IMR-90 (cell line): ENCODE data around the gene GNAI2. TPM values are rescaled to one million over a fixed set of nuclear protein-coding genes. Genes with fewer than 3 reads are reported as not detected.

Source experiments
- ATAC-seq: fragments of 200-7000 bp; cut with Tn5 transposase; 2 replicates; pipeline ENCODE4 v1.9.1; 2020; ENCODE audit warnings: low read depth, mild to moderate bottlenecking, moderate library complexity
- BruUV-seq: library from RNA; stranded (reverse); fragments of 400-500 nt; replicated peaks from 2 replicates; lab custom pipeline; 2021; lab: Mats Ljungman, UMichigan
- CTCF ChIA-PET: fragments of 300-600 bp; formaldehyde crosslinking; extraction: SDS; loops from one replicate; lab custom pipeline; 2021; ENCODE audit warnings: antibody characterized with exemption; lab: Yijun Ruan, JAX
- POLR2A ChIA-PET: fragments of 300-600 bp; sonication (Branson Sonifier 250); formaldehyde crosslinking; loops from one replicate; lab custom pipeline; 2022; ENCODE audit warnings: antibody characterized with exemption; ENCODE audit not compliant: unreplicated experiment; lab: Charles Lee
- DNase-seq: peaks from one replicate; pipeline ENCODE4 v3.0.0; 2013
- H2AFZ ChIP-seq: replicated peaks from 2 replicates; pipeline ENCODE3; 2013; ENCODE audit warnings: low read length, mild to moderate bottlenecking; ENCODE audit not compliant: poor library complexity
- H2AK5ac ChIP-seq: 2 replicates; pipeline ENCODE4 v1.6.1; 2013; ENCODE audit warnings: low read depth, low read length, inconsistent platforms
- H2AK9ac ChIP-seq: replicated peaks from 2 replicates; pipeline ENCODE3; 2013; ENCODE audit warnings: mild to moderate bottlenecking, low read depth, low read length, moderate library complexity; ENCODE audit not compliant: poor library complexity
- H2BK120ac ChIP-seq: 2 replicates; pipeline ENCODE4 v1.6.1; 2013; ENCODE audit warnings: low read depth, low read length, inconsistent platforms
- H2BK15ac ChIP-seq: 3 replicates; pipeline ENCODE4 v1.6.1; 2013; ENCODE audit warnings: low read depth, low read length, inconsistent platforms
- H2BK20ac ChIP-seq: 2 replicates; pipeline ENCODE4 v1.6.1; 2013; ENCODE audit warnings: low read depth, mild to moderate bottlenecking, inconsistent platforms, low read length, moderate library complexity
- H2BK5ac ChIP-seq: 2 replicates; pipeline ENCODE4 v1.6.1; 2013; ENCODE audit warnings: mild to moderate bottlenecking, low read depth, low read length, inconsistent platforms; ENCODE audit not compliant: poor library complexity, severe bottlenecking
- H3K14ac ChIP-seq: replicated peaks from 2 replicates; pipeline ENCODE4 v1.6.1; 2013; ENCODE audit warnings: low read depth, low read length, inconsistent platforms
- H3K18ac ChIP-seq: 2 replicates; pipeline ENCODE4 v1.6.1; 2013; ENCODE audit warnings: low read depth, low read length, control low read depth
- H3K23ac ChIP-seq: 2 replicates; pipeline ENCODE4 v1.6.1; 2013; ENCODE audit warnings: low read depth, low read length, inconsistent platforms
- H3K27ac ChIP-seq: 2 replicates; pipeline ENCODE4 v1.5.1; 2013; ENCODE audit warnings: mild to moderate bottlenecking, control low read depth, low read length; ENCODE audit not compliant: insufficient read depth
- H3K27me3 ChIP-seq: 2 replicates; pipeline ENCODE4 v1.6.1; 2013; ENCODE audit warnings: low read length; ENCODE audit not compliant: control insufficient read depth, insufficient read depth
- H3K36me3 ChIP-seq: 2 replicates; pipeline ENCODE4 v1.6.1; 2013; ENCODE audit warnings: low read length, mixed read lengths; ENCODE audit not compliant: control insufficient read depth, insufficient read depth
- H3K4ac ChIP-seq: 2 replicates; pipeline ENCODE4 v1.6.1; 2013; ENCODE audit warnings: low read depth, low read length, inconsistent platforms
- H3K4me1 ChIP-seq: 2 replicates; pipeline ENCODE4 v1.6.1; 2013; ENCODE audit warnings: low read length, mixed read lengths; ENCODE audit not compliant: control insufficient read depth, insufficient read depth
- H3K4me2 ChIP-seq: 2 replicates; pipeline ENCODE4 v1.6.1; 2013; ENCODE audit warnings: low read depth, mild to moderate bottlenecking, control low read depth, low read length, moderate library complexity
- H3K4me3 ChIP-seq: 2 replicates; pipeline ENCODE4 v1.5.1; 2013; ENCODE audit warnings: low read depth, mild to moderate bottlenecking, control low read depth, low read length, moderate library complexity; ENCODE audit not compliant: insufficient read depth
- H3K56ac ChIP-seq: 2 replicates; pipeline ENCODE4 v1.6.1; 2013; ENCODE audit warnings: low read length, inconsistent platforms; ENCODE audit not compliant: insufficient read depth; ENCODE audit errors: extremely low read depth
- H3K79me1 ChIP-seq, 2 experiments: 2 replicates each; pipeline ENCODE4 v1.6.1; 2013; ENCODE audit warnings: low read length in 2 of 2, inconsistent platforms in 1 of 2, low read depth in 1 of 2
- H3K9ac ChIP-seq: 2 replicates; pipeline ENCODE4 v1.6.1; 2013; ENCODE audit warnings: low read depth, low read length, control low read depth
- H3K9me1 ChIP-seq: 2 replicates; pipeline ENCODE4 v1.6.1; 2013; ENCODE audit warnings: low read length, inconsistent platforms; ENCODE audit not compliant: insufficient read depth
- H3K9me3 ChIP-seq: 2 replicates; pipeline ENCODE4 v1.6.1; 2013; ENCODE audit warnings: low read length; ENCODE audit not compliant: control insufficient read depth, insufficient read depth
- H4K20me1 ChIP-seq: 2 replicates; pipeline ENCODE4 v1.6.1; 2013; ENCODE audit warnings: low read length, inconsistent platforms; ENCODE audit not compliant: insufficient read depth
- H4K5ac ChIP-seq: 2 replicates; pipeline ENCODE4 v1.6.1; 2013; ENCODE audit warnings: mild to moderate bottlenecking, low read depth, low read length, control low read depth
- H4K8ac ChIP-seq, 2 experiments: 2 replicates each; pipeline ENCODE4 v1.6.1; 2013; ENCODE audit warnings: low read depth in 2 of 2, low read length in 2 of 2, control low read depth in 1 of 2, inconsistent platforms in 1 of 2
- H4K91ac ChIP-seq: 2 replicates; pipeline ENCODE4 v1.6.1; 2013; ENCODE audit warnings: low read depth, low read length, inconsistent platforms; ENCODE audit not compliant: insufficient read depth
- FOS ChIP-seq: fragments of 150-350 bp; IDR thresholded peaks from 2 replicates; pipeline ENCODE4 v1.6.1; 2016; ENCODE audit warnings: low read depth, low read length
- POLR2A ChIP-seq: IDR thresholded peaks from 2 replicates; pipeline ENCODE4 v1.6.1; 2012; ENCODE audit warnings: mild to moderate bottlenecking, low read depth, low read length
- SMC3 ChIP-seq: fragments of 150-350 bp; IDR thresholded peaks from 2 replicates; pipeline ENCODE4 v1.6.1; 2016; ENCODE audit warnings: low read depth, mild to moderate bottlenecking, antibody characterized with exemption, low read length, moderate library complexity
- USF2 ChIP-seq: fragments of 150-350 bp; IDR thresholded peaks from 2 replicates; pipeline ENCODE4 v1.6.1; 2017; ENCODE audit warnings: mild to moderate bottlenecking, antibody characterized with exemption, low read length, low read depth
- WGBS, 2 experiments: methylation state at CpG; one replicate each; pipeline versions ENCODE4 v1.1.5 to v1.1.7; 2013; ENCODE audit warnings: missing lambda C conversion rate in 2 of 2; ENCODE audit not compliant: insufficient read length in 1 of 2; ENCODE audit errors: extremely low coverage in 2 of 2; 5-methylcytosine and 5-hydroxymethylcytosine counted together
- dilution Hi-C: fragments of 300-500 bp; cut with HindIII; formaldehyde crosslinking; loops from one replicate; pipeline ENCODE4 v1.14.3; 2018; ENCODE audit warnings: low sequenced_read_pairs; ENCODE audit not compliant: unreplicated experiment
- in situ Hi-C: fragments of 300-500 bp; cut with MboI; formaldehyde crosslinking; loops from 3 replicates; pipeline ENCODE4 v1.14.3; 2019; ENCODE audit warnings: low sequenced_read_pairs, inconsistent platforms, mixed read lengths
- intact Hi-C: fragments of 100-400 bp; cut with micrococcal nuclease; formaldehyde crosslinking; loops from 2 replicates; pipeline ENCODE4 v1.10.0; 2022
- polyA plus RNA-seq, 3 experiments: library from polyadenylated mRNA; depleted of rRNA; stranded (reverse); fragments of >200 nt; gene quantifications; 2 replicates each; pipeline ENCODE4 v1.2.3, GENCODE V29; 2012; ENCODE audit warnings: low replicate concordance in 1 of 3
- total RNA-seq: library from RNA; depleted of rRNA; stranded (reverse); fragments of >200 nt; gene quantifications from 2 replicates; pipeline ENCODE4 v1.2.3, GENCODE V29; 2012

The GNAI2 gene
- total and polyA plus RNA-seq, 2 of the 4 experiments (the other 2 are of a cell fraction) = 867 to 1,079 TPM

GRCh38 chr3:50230104-50230793, 5.8 kb upstream of the GNAI2 start:
- WGBS, 2 experiments = 81% methylated on average over 6 of the region's 8 CpGs; no CpG with 5 or more reads in 1 of the 2 experiments
- H3K9me3 ChIP-seq = no peaks in the 10 kb centered on the region
- no peak for TF ChIP-seq FOS
- no peak for TF ChIP-seq POLR2A
- no peak for TF ChIP-seq SMC3
- no peak for TF ChIP-seq USF2
- intact Hi-C loops (no loop called here), in situ Hi-C loops (no loop called here), dilution Hi-C loops (no loop called here)
- BruUV-seq = no TSS peak
- H3K4me3 ChIP-seq = no peak overlapping the region
- no peak overlapping the region for H2BK120ac ChIP-seq
- no peak overlapping the region for H4K91ac ChIP-seq
- DNase-seq (no peak), ATAC-seq (no peak)
- H3K27ac ChIP-seq = no peak overlapping the region
- H3K4ac ChIP-seq = no peak overlapping the region
- no peak overlapping the region; the same call in 2 of the 3 replicates for H2BK15ac ChIP-seq
- no peak overlapping the region; the same call in 1 of the 2 replicates for H2AK5ac ChIP-seq
- no peak overlapping the region for H4K8ac ChIP-seq
- no peak overlapping the region for H3K18ac ChIP-seq
- H2AK9ac ChIP-seq = peak overlapping the region; percentile 76
- H3K4me1 ChIP-seq = peaks cover 7% of the 10 kb centered on the region
- H3K56ac ChIP-seq = no peak overlapping the region
- H3K79me1 ChIP-seq = peaks cover 0 to 18% of the 10 kb centered on the region in 2 experiments; a peak in 2 of 4 replicates
- H3K36me3 ChIP-seq = no peaks in the 10 kb centered on the region
- H3K4me2 ChIP-seq = no peak overlapping the region
- CTCF ChIA-PET = no interaction called here
- H4K5ac ChIP-seq = no peak overlapping the region
- H4K20me1 ChIP-seq = no peaks in the 10 kb centered on the region
- no peak overlapping the region for H3K23ac ChIP-seq
- H3K9ac ChIP-seq = no peak overlapping the region
- no peak overlapping the region for H2BK5ac ChIP-seq
- H3K9me1 ChIP-seq = peaks cover 9% of the 10 kb centered on the region; the same call in 1 of the 2 replicates
- H3K14ac ChIP-seq = no peak overlapping the region
- H2AFZ ChIP-seq = peak overlapping the region; percentile 58
- no peak overlapping the region for H2BK20ac ChIP-seq
- POLR2A ChIA-PET = no interaction called here
- no peaks in the 10 kb centered on the region for H3K27me3 ChIP-seq
